Fibroblast of skin of scalp (primary cell): ENCODE measurements around the gene PRRT3.
"Not testable (repeated sequence)": the region's sequence is repeated elsewhere in the genome, so short reads cannot be mapped to it uniquely, and the experiment has no call there.

ENCODE experiments used
- DNase-seq: peaks from one replicate; pipeline ENCODE4 v3.0.0-alpha.2; 2013

The PRRT3 gene

DNA sequence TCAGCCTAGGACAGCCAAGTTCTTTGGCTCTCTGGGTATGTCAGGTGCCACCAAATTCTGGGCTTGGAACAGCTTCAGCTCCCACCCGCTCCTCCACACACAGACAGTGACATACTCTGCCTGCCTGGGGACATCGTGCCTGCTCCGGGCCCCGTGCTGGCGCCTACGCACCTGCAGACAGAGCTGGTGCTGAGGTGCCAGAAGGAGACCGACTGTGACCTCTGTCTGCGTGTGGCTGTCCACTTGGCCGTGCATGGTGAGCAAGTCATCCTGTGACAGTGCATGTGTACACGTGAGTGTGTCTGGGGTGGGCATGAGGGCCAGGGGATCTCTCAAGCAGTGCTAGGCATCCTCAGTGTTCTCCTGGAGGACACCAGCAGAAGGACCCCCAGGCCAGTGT, 34.4 kb downstream of the PRRT3 start:
- DNase-seq: no peak

DNA sequence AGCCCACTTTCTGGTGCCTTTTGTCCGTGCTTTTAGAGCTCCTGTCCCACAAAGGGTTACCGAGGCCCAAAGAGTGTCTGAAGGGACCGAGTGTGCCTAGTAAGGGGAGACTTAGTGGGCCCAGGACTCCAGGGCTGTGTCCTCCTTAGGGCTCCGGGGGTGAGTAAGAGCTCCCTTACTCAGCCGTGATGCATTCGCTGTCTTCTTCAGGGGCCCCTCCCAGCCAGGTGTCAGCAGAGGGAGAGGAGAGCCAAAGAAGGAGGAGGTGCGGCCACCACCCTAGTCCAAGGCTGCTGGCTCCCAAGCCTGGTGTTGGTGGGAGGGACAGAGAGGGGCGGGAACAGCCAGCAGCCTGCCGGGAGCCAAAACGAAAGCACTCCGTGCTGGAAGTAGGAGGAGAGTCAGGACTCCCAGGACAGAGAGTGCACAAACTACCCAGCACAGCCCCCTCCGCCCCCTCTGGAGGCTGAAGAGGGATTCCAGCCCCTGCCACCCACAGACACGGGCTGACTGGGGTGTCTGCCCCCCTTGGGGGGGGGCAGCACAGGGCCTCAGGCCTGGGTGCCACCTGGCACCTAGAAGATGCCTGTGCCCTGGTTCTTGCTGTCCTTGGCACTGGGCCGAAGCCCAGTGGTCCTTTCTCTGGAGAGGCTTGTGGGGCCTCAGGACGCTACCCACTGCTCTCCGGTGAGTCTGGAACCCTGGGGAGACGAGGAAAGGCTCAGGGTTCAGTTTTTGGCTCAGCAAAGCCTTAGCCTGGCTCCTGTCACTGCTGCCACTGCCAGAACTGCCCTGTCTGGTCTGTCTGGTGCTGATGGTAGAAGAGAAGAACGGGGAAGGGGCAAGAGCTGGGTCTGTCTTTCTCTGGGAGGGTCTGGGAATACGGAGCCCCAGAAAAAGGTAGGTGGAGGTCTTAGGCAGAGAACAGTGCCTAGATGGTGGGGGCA, 35.2 kb downstream of the PRRT3 start, which contains the start of gene IL17RC:
Gene IL17RC (plus strand): TSS at position 365 of the 947 bp plus-strand sequence. CDS start 218 bp downstream, at position 583.
- peak; percentile 83 for DNase-seq

GRCh38 chr3:9916346-9916733, 35.9 kb downstream of the PRRT3 start:
- peak; percentile 55 for DNase-seq

- peak; percentile 71 for DNase-seq
Measured at GRCh38 chr3:9915254-9916141, 36.7 kb downstream of the PRRT3 start.

- DNase-seq: no peak
Measured at GRCh38 chr3:9914559-9915253, 37.5 kb downstream of the PRRT3 start.

GRCh38 chr3:9914011-9914410, 38.2 kb downstream of the PRRT3 start:
- no peak for DNase-seq

DNA sequence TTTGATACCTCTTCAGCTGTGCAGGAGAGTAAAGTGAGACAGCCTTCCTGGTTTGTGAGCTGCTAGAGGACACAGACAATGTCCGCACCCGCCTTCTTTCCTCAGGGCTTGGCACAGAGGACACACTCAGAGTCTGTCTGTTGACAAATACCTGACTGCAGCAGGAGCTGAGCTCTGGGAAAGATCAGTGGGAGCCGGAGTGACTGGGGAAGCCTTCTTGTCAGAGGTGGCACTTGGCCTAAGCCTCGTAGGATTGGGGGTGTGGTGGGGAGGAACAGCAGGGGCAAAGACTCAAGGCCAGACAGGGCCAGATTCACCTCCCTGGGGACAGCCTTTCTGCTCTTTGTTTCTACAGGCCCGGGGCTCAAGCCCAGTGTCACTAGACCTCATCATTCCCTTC, 38.6 kb downstream of the PRRT3 start:
- DNase-seq: no peak

- no peak for DNase-seq
Measured at GRCh38 chr3:9912294-9912935, 39.8 kb downstream of the PRRT3 start.

- DNase-seq: peak; percentile 11
Measured at GRCh38 chr3:9911863-9912262, 40.3 kb downstream of the PRRT3 start.

- no peak for DNase-seq
Measured at GRCh38 chr3:9909221-9910013, 42.8 kb downstream of the PRRT3 start.

GRCh38 chr3:9908286-9908685, 43.9 kb downstream of the PRRT3 start:
- DNase-seq: no peak

DNA sequence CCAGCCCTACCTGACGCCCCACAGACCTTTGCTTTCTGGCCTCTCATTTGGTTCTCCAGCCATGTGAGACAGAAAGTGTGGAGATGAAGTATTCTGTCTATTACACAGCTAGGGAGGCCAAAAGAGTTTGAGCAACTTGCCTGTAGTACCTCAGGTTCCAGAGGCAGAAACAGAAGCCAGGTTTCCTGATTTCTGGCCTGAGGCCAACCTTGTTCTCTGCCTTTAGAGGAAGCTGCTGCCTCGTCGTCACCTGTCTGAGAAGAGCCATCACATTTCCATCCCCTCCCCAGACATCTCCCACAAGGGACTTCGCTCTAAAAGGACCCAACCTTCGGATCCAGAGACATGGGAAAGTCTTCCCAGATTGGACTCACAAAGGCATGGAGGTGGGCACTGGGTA, 45.7 kb downstream of the PRRT3 start:
- no peak for DNase-seq

DNA sequence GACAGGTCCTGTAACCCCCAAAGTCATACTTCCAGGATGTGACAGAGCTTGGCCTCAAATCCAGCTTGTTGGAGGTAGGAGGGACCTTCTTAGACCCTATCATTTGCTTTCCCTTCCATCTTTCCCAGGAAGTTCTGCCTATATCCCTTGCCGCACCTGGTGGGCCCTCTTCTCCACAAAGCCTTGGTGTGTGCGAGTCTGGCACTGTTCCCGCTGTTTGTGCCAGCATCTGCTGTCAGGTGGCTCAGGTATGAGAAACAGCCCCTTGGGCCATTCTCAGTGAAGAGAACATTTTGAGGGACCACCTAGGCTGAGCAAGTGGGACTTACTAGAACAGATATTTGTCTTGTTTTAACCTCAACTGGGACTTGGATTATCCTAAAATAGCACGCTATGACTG, 48.3 kb downstream of the PRRT3 start:
- DNase-seq: no peak

DNA sequence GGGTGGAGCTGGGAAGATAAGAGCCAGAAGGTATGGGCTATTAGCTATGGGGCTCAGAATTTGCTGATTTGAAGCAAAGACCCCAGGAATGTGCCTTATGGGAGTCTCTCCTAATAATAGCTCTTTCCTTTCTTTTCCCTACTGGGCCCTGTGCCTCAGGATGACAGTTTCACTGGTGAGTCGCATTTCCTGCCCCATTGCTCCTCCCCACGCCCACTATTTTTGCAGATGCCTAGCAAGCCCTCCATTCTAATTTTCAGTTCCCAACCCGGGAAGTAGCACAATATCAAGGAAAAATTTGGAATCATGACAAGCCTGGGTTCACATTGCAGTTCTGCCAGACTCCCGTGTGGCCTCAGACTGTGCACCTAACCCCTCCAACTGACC, 49.0 kb downstream of the PRRT3 start:
- peak; percentile 62 for DNase-seq

- DNase-seq: no peak
Measured at GRCh38 chr3:9902372-9903237, 49.6 kb downstream of the PRRT3 start, which contains the start of gene IL17RE. Gene IL17RE (plus strand): TSS chr3:9902848. CDS start chr3:9902933, 85 bp downstream.

DNA sequence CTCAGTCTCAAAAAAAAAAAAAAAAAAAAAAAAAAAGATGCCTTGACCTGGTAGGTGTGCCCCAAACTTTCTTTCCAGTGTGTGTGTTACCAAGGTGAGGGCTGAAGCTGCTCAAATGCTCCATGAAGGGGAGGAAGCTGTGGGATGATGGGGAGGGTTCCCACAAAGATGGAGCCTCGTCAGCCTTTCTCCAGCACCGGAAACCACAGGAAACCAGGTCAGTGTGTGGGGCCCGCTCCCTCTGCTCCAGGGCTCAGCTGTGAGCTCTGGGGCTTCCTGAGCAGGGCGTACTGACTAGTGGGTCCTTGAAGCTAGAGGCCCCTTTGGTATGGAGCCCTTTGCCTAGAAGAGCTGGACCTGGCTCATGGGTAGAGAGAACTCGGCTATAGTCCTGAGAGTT, 50.2 kb downstream of the PRRT3 start:
- DNase-seq: no peak

- not testable (repeated sequence) for DNase-seq
Measured at GRCh38 chr3:9900965-9901415, 51.2 kb downstream of the PRRT3 start.

- DNase-seq: no peak
Measured at GRCh38 chr3:9899289-9899791, 52.9 kb downstream of the PRRT3 start.

GRCh38 chr3:9898467-9899241, 53.6 kb downstream of the PRRT3 start:
- DNase-seq: no peak
